ENCODE measurements around the gene C9orf72. TPM values are rescaled to one million over a fixed set of nuclear protein-coding genes. Genes with fewer than 3 reads are reported as not detected.
"Not testable (repeated sequence)": the region's sequence is repeated elsewhere in the genome, so short reads cannot be mapped to it uniquely, and the experiment has no call there.

The C9orf72 gene
- total and polyA plus RNA-seq, 2 experiments from 2014 or later, result 13.2 to 15.7 TPM

GRCh38 chr9:27504259-27504658 is 69.0 kb downstream of the C9orf72 start:
- TF ChIP-seq CTCF (IDR thresholded peaks at IDR 0.05; ENCODE audit: low read depth, low read length), result no peak

GRCh38 chr9:27503623-27504022 is 69.7 kb downstream of the C9orf72 start:
- Histone ChIP-seq H3K4me3 (no peak overlapping the region), H3K36me3 (no peaks in the 10 kb centered on the region), H3K27ac (no peak overlapping the region), H3K4me1 (ENCODE audit: low read depth) (no peaks in the 10 kb centered on the region), H3K9me3 (ENCODE audit: low read depth) (no peaks in the 10 kb centered on the region), H3K27me3 (no peaks in the 10 kb centered on the region)
- no peak for DNase-seq (ENCODE audit: low read depth in 1 of 2, low spot score in 1 of 2)
- no peak for TF ChIP-seq CTCF (IDR thresholded peaks at IDR 0.05; ENCODE audit: low read depth, low read length)

More at GRCh38 chr9:27504259-27504658, 69.0 kb downstream of the C9orf72 start:
- Histone ChIP-seq H3K9me3 (ENCODE audit: low read depth) (no peaks in the 10 kb centered on the region), H3K4me1 (ENCODE audit: low read depth) (no peaks in the 10 kb centered on the region), H3K27ac (no peak overlapping the region), H3K4me3 (no peak overlapping the region), H3K27me3 (no peaks in the 10 kb centered on the region), H3K36me3 (no peaks in the 10 kb centered on the region)
- no peak for DNase-seq (ENCODE audit: low read depth in 1 of 2, low spot score in 1 of 2)

GRCh38 chr9:27500902-27501301 is 72.4 kb downstream of the C9orf72 start:
- H3K36me3 ChIP-seq, result not testable (repeated sequence)

GRCh38 chr9:27499451-27499850 is 73.8 kb downstream of the C9orf72 start:
- TF ChIP-seq CTCF (IDR thresholded peaks at IDR 0.05; ENCODE audit: low read depth, low read length), result no peak
- Histone ChIP-seq H3K27ac (no peak overlapping the region), H3K27me3 (no peaks in the 10 kb centered on the region), H3K4me3 (no peak overlapping the region), H3K9me3 (ENCODE audit: low read depth) (no peaks in the 10 kb centered on the region), H3K4me1 (ENCODE audit: low read depth) (no peaks in the 10 kb centered on the region), H3K36me3 (no peaks in the 10 kb centered on the region)
- peak in 1 of 2 donors; percentile 32 for DNase-seq (ENCODE audit: low read depth in 1 of 2, low spot score in 1 of 2)

More at GRCh38 chr9:27500902-27501301, 72.4 kb downstream of the C9orf72 start:
- not testable (repeated sequence) for H3K27me3 ChIP-seq; H3K4me1 ChIP-seq (ENCODE audit: low read depth); DNase-seq (ENCODE audit: low read depth in 1 of 2, low spot score in 1 of 2); H3K9me3 ChIP-seq (ENCODE audit: low read depth); H3K4me3 ChIP-seq; H3K27ac ChIP-seq

- no peak overlapping the region for H3K4me3 ChIP-seq
- no peak overlapping the region for H3K27ac ChIP-seq
- H3K9me3 ChIP-seq (ENCODE audit: low read depth), result no peaks in the 10 kb centered on the region
- H3K4me1 ChIP-seq (ENCODE audit: low read depth), result no peaks in the 10 kb centered on the region
- no peaks in the 10 kb centered on the region for H3K36me3 ChIP-seq
- TF ChIP-seq CTCF (IDR thresholded peaks at IDR 0.05; ENCODE audit: low read depth, low read length), result no peak
- no peak for DNase-seq (ENCODE audit: low read depth in 1 of 2, low spot score in 1 of 2)
- no peaks in the 10 kb centered on the region for H3K27me3 ChIP-seq
These were observed 75.3 kb downstream of the C9orf72 start for GRCh38 chr9:27497883-27498417.

Other genes with a start within 250 kb of the C9orf72 start
- gene IFNK, start 49.2 kb downstream of the C9orf72 start, total RNA-seq, result not detected in 2 replicates
- not detected in 2 replicates for gene IFNK, start 49.2 kb downstream of the C9orf72 start, polyA plus RNA-seq
- 0.56 and 0.74 TPM in 2 replicates for gene MOB3B, start 43.7 kb downstream of the C9orf72 start, total RNA-seq
- 0.81 and 1.7 TPM in 2 replicates for gene MOB3B, start 43.7 kb downstream of the C9orf72 start, polyA plus RNA-seq